Vagina (tissue), 2 donors: ENCODE results near the gene NT5DC2. TPM values are rescaled to one million over a fixed set of nuclear protein-coding genes. Genes with fewer than 3 reads are reported as not detected.

Experiments
- DNase-seq, 2 donors: peaks; one replicate each; pipeline ENCODE4 v3.0.0-alpha.2; 2017; ENCODE audit errors: extremely low spot score in 2 of 2
- H3K27ac ChIP-seq: fragments of 200-600 bp; sonication (generic); one replicate; pipeline ENCODE4 v1.5.1; 2019
- H3K27me3 ChIP-seq: fragments of 200-600 bp; sonication (generic); one replicate; pipeline ENCODE4 v1.5.1; 2019
- H3K36me3 ChIP-seq, 2 donors: fragments of 200-600 bp; sonication (generic); one replicate each; pipeline ENCODE4 v1.5.1; 2017 to 2019
- H3K4me1 ChIP-seq: fragments of 200-600 bp; sonication (generic); one replicate; pipeline ENCODE4 v1.5.1; 2019
- H3K4me3 ChIP-seq, 2 donors: fragments of 200-600 bp; sonication (generic); 1 replicate in 1 of 2; 2 replicates in 1 of 2; pipeline ENCODE4 v1.5.1; 2016 to 2019
- H3K9me3 ChIP-seq: fragments of 200-600 bp; sonication (generic); one replicate; pipeline ENCODE4 v1.5.1; 2019
- POLR2A ChIP-seq, 2 donors: fragments of 450-650 bp; IDR thresholded peaks; one replicate each; pipeline ENCODE4 v1.6.1; 2017; ENCODE audit warnings: antibody characterized with exemption in 2 of 2, mild to moderate bottlenecking in 2 of 2, moderate library complexity in 2 of 2
- POLR2AphosphoS5 ChIP-seq, 2 donors: sonication (generic); formaldehyde crosslinking; IDR thresholded peaks; one replicate each; pipeline ENCODE4 v1.9.0; 2017; ENCODE audit warnings: antibody characterized with exemption in 2 of 2, mild to moderate bottlenecking in 2 of 2, low read depth in 1 of 2; ENCODE audit not compliant: insufficient read depth in 1 of 2
- intact Hi-C: fragments of 100-400 bp; cut with DNase I; formaldehyde crosslinking; loops from one replicate; pipeline ENCODE4 v1.15.1; 2023
- total RNA-seq: library from RNA; depleted of rRNA; stranded (reverse); fragments of >200 nt; gene quantifications from one replicate; pipeline ENCODE4 v1.2.3, GENCODE V29; 2016
- TF ChIP-seq, protein P1 (sequence below), 3 experiments: fragments of 450-650 bp in 2 of 3; fragments of 200-600 bp in 1 of 3; sonication (generic) in 1 of 3; IDR thresholded peaks; one replicate each; pipeline ENCODE4 v1.5.1; 2017 to 2019; ENCODE audit warnings: antibody characterized with exemption in 3 of 3, mild to moderate bottlenecking in 2 of 3, moderate library complexity in 2 of 3

Gene NT5DC2
- total RNA-seq, 1 donor from 2014 or later: 63.3 TPM

DNA sequence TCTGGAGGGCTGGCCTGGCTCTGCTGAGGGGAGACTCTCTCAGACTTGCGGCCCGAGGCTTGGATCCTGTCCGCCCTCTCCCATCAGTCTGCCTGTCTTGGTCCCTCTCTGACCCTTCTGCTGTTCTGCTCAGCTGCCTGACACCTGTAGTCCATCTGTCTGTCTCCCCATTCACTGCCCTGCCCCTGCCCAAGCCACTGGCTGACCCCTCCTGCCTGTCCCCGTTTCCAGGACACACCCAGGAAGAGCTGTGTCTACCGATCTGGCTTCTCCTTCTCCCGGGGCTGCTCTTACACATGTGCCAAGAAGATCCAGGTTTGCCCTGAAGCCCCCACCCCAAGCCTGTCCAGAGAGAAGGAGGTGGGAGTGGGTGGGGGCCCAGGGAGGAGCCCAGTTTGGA lies 18.5 kb downstream of the NT5DC2 start:
- H3K27me3 ChIP-seq: no peaks in the 10 kb centered on the region
- no peak for DNase-seq
- H3K36me3 ChIP-seq: no peaks in the 10 kb centered on the region
- no peak for TF ChIP-seq POLR2A (IDR thresholded peaks at IDR 0.05)
- H3K27ac ChIP-seq: no peak overlapping the region
- intact Hi-C loops: no loop called here
- no peaks in the 10 kb centered on the region for H3K9me3 ChIP-seq
- no peak overlapping the region for H3K4me3 ChIP-seq
- H3K4me1 ChIP-seq: peaks cover 11% of the 10 kb centered on the region

DNA sequence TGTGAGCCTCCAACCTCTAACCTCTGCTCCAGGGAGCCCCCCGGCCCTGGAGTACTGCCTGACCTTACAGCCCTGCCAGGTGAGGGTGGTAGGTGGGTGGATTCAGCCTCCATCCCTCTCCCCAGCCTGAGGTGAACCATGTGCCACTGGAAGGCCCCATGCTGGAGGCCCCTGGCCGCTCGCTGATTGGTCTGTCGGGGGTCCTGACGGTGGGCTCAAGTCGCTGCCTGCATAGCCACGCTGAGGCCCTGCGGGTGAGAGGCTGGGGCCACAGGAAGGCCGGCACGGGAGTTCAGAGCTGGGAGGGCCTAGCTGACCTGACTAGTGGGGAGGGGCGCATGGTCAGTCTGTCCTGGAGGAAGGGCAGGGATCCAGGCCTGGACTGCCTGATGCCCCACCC lies 19.1 kb downstream of the NT5DC2 start:
- no peak for TF ChIP-seq POLR2AphosphoS5 (IDR thresholded peaks at IDR 0.05; ENCODE audit: insufficient read depth in 1 of 2, low read depth in 1 of 2)
- no peak for TF ChIP-seq POLR2A (IDR thresholded peaks at IDR 0.05)
- TF ChIP-seq, protein P1, sequence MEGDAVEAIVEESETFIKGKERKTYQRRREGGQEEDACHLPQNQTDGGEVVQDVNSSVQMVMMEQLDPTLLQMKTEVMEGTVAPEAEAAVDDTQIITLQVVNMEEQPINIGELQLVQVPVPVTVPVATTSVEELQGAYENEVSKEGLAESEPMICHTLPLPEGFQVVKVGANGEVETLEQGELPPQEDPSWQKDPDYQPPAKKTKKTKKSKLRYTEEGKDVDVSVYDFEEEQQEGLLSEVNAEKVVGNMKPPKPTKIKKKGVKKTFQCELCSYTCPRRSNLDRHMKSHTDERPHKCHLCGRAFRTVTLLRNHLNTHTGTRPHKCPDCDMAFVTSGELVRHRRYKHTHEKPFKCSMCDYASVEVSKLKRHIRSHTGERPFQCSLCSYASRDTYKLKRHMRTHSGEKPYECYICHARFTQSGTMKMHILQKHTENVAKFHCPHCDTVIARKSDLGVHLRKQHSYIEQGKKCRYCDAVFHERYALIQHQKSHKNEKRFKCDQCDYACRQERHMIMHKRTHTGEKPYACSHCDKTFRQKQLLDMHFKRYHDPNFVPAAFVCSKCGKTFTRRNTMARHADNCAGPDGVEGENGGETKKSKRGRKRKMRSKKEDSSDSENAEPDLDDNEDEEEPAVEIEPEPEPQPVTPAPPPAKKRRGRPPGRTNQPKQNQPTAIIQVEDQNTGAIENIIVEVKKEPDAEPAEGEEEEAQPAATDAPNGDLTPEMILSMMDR (IDR thresholded peaks at IDR 0.05): no peak
- peaks cover 11% of the 10 kb centered on the region for H3K4me1 ChIP-seq
- no peak for DNase-seq
- H3K4me3 ChIP-seq: no peak overlapping the region
- no peaks in the 10 kb centered on the region for H3K36me3 ChIP-seq
- intact Hi-C loops: no loop called here
- H3K9me3 ChIP-seq: no peaks in the 10 kb centered on the region
- no peaks in the 10 kb centered on the region for H3K27me3 ChIP-seq
- H3K27ac ChIP-seq: no peak overlapping the region

DNA sequence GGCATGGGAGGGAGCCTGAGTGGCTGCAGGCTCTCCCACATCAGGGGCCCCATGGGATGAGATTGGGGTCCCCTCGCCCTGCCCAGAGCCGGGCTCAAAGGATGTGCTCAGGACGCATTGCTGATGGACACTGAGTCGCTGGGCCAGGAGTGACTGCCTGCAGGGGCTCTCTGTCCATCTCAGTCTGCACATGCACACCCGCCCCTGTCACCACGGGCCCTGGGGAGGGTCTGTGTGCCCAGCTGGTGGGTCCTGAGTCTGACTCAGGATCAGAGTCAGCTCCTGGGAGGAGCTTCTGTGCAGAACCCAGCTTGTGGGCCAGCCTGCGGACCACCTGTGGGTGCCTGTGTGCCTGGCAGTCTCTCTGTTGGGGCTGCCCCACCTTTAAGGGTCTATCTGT lies 20.4 kb downstream of the NT5DC2 start:
- Histone ChIP-seq H3K36me3 (no peaks in the 10 kb centered on the region), H3K27ac (no peak overlapping the region), H3K4me1 (peaks cover 2% of the 10 kb centered on the region), H3K27me3 (no peaks in the 10 kb centered on the region), H3K4me3 (no peak overlapping the region), H3K9me3 (no peaks in the 10 kb centered on the region)
- intact Hi-C loops: no loop called here
- DNase-seq: no peak
- TF ChIP-seq, protein P1 (IDR thresholded peaks at IDR 0.05): no peak
- TF ChIP-seq POLR2AphosphoS5 (IDR thresholded peaks at IDR 0.05; ENCODE audit: insufficient read depth in 1 of 2, low read depth in 1 of 2) (no peak), POLR2A (IDR thresholded peaks at IDR 0.05) (no peak)

DNA sequence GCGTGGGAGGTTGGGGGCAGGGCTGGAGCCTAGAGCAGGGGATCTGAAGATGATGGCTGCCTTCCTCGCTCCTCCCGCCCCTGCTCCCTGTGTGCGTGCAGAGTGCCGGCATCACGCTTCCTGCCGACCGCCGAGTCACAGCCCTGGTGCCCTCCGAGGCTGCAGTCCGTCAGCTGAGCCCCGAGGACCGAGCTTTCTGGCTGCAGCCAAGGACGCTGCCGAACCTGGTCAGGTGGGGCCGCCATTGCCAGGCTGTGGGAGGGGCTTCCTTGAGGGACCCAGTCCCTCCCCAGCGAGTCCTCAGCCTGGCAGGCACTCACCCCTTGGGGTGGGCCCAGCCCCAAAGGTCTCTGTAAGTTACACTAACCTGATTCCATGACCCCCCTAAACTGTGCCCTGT lies 20.9 kb downstream of the NT5DC2 start:
- Histone ChIP-seq H3K9me3 (no peaks in the 10 kb centered on the region), H3K27ac (no peak overlapping the region), H3K4me3 (no peak overlapping the region), H3K4me1 (no peaks in the 10 kb centered on the region), H3K36me3 (no peaks in the 10 kb centered on the region), H3K27me3 (no peaks in the 10 kb centered on the region)
- TF ChIP-seq POLR2A (IDR thresholded peaks at IDR 0.05): no peak
- TF ChIP-seq, protein P1 (IDR thresholded peaks at IDR 0.05): no peak
- no peak for TF ChIP-seq POLR2AphosphoS5 (IDR thresholded peaks at IDR 0.05; ENCODE audit: insufficient read depth in 1 of 2, low read depth in 1 of 2)
- no peak for DNase-seq
- intact Hi-C loops: no loop called here

DNA sequence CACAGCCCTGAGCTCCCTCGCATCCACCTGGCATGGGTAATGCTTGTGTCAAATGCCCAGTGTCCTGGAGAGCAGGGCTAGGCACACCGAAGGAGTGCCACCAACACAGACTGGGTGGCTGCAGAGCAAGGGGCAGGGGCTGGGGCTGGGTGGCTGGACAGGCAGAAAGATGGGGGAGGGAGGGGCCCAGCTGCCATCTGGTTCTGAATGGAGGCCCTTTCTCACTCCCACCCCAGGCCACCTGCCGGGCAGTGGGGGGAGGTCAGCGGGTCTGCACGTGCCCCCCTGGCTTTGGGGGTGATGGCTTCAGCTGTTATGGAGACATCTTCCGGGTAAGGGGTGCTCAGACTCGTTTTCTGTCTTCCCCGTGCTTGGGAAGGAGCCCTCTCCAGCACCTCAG lies 21.6 kb downstream of the NT5DC2 start:
- H3K4me3 ChIP-seq: no peak overlapping the region
- no peaks in the 10 kb centered on the region for H3K36me3 ChIP-seq
- intact Hi-C loops: no loop called here
- H3K4me1 ChIP-seq: no peaks in the 10 kb centered on the region
- H3K27ac ChIP-seq: no peak overlapping the region
- TF ChIP-seq, protein P1 (IDR thresholded peaks at IDR 0.05): no peak
- H3K27me3 ChIP-seq: no peaks in the 10 kb centered on the region
- no peak for DNase-seq
- H3K9me3 ChIP-seq: no peaks in the 10 kb centered on the region

DNA sequence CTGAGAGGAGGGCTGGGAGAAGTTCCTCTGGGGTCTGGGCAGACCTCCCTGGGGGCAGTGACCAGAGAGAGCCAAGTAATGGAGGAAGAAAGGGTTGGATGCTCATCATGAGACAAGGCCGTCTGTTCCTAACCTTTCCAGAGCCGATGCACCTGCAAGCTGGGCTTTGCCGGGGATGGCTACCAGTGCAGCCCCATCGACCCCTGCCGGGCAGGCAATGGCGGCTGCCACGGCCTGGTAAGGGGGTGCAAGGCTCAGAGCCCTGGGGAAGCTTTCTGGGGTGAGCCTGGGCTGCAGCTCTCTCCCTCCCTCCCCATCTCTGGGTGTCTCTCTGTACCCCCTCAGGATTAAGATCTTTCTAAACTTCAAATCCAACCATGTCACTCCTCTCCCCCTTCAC lies 22.1 kb downstream of the NT5DC2 start:
- intact Hi-C loops: no loop called here
- Histone ChIP-seq H3K4me1 (no peaks in the 10 kb centered on the region), H3K4me3 (no peak overlapping the region), H3K27me3 (no peaks in the 10 kb centered on the region), H3K27ac (no peak overlapping the region), H3K9me3 (no peaks in the 10 kb centered on the region), H3K36me3 (no peaks in the 10 kb centered on the region)
- DNase-seq: no peak
- TF ChIP-seq, protein P1 (IDR thresholded peaks at IDR 0.05): no peak
- TF ChIP-seq POLR2A (IDR thresholded peaks at IDR 0.05) (no peak), POLR2AphosphoS5 (IDR thresholded peaks at IDR 0.05; ENCODE audit: insufficient read depth in 1 of 2, low read depth in 1 of 2) (no peak)
